Measurements from ENCODE around the gene DAB1.

DNA sequence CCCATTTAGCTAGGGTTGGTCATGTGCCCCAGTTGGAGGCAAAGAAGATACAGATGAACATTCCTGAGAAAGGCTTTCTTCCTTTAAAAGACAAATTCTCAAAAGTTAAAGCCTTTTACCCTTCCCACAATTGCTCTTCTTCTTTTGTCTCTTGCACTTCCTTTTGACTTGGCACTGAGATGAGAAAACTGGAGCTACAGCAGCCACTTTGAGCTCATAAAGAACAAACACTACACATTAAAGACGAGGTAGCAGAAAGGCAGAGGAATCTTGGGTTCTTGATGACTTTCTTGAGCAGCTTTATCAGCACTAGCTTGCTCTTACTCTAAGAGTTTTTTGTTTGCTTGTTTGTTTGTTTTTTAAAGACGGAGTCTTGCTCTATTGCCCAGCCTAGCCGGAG lies 92.2 kb downstream of the DAB1 start:
- TF ChIP-seq, protein P1, sequence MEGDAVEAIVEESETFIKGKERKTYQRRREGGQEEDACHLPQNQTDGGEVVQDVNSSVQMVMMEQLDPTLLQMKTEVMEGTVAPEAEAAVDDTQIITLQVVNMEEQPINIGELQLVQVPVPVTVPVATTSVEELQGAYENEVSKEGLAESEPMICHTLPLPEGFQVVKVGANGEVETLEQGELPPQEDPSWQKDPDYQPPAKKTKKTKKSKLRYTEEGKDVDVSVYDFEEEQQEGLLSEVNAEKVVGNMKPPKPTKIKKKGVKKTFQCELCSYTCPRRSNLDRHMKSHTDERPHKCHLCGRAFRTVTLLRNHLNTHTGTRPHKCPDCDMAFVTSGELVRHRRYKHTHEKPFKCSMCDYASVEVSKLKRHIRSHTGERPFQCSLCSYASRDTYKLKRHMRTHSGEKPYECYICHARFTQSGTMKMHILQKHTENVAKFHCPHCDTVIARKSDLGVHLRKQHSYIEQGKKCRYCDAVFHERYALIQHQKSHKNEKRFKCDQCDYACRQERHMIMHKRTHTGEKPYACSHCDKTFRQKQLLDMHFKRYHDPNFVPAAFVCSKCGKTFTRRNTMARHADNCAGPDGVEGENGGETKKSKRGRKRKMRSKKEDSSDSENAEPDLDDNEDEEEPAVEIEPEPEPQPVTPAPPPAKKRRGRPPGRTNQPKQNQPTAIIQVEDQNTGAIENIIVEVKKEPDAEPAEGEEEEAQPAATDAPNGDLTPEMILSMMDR (IDR thresholded peaks at IDR 0.05; ENCODE audit: insufficient read depth, low read length): no peak
- TF ChIP-seq POLR2AphosphoS5 (IDR thresholded peaks at IDR 0.05; ENCODE audit: low read depth) (no peak), GABPA (IDR thresholded peaks at IDR 0.05; ENCODE audit: low read depth) (no peak), SPI1 (IDR thresholded peaks at IDR 0.05; ENCODE audit: borderline replicate concordance, low read depth) (no peak)
- TF ChIP-seq, protein P2, sequence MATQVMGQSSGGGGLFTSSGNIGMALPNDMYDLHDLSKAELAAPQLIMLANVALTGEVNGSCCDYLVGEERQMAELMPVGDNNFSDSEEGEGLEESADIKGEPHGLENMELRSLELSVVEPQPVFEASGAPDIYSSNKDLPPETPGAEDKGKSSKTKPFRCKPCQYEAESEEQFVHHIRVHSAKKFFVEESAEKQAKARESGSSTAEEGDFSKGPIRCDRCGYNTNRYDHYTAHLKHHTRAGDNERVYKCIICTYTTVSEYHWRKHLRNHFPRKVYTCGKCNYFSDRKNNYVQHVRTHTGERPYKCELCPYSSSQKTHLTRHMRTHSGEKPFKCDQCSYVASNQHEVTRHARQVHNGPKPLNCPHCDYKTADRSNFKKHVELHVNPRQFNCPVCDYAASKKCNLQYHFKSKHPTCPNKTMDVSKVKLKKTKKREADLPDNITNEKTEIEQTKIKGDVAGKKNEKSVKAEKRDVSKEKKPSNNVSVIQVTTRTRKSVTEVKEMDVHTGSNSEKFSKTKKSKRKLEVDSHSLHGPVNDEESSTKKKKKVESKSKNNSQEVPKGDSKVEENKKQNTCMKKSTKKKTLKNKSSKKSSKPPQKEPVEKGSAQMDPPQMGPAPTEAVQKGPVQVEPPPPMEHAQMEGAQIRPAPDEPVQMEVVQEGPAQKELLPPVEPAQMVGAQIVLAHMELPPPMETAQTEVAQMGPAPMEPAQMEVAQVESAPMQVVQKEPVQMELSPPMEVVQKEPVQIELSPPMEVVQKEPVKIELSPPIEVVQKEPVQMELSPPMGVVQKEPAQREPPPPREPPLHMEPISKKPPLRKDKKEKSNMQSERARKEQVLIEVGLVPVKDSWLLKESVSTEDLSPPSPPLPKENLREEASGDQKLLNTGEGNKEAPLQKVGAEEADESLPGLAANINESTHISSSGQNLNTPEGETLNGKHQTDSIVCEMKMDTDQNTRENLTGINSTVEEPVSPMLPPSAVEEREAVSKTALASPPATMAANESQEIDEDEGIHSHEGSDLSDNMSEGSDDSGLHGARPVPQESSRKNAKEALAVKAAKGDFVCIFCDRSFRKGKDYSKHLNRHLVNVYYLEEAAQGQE (IDR thresholded peaks at IDR 0.05; ENCODE audit: insufficient replicate concordance, low read depth): no peak

Measured in HL-60 (cell line).